ENCODE measurements around the gene ZNHIT1. TPM values are rescaled to one million over a fixed set of nuclear protein-coding genes. Genes with fewer than 3 reads are reported as not detected.
"Not testable (repeated sequence)": the region's sequence is repeated elsewhere in the genome, so short reads cannot be mapped to it uniquely, and the experiment has no call there.

Gene ZNHIT1
- total RNA-seq, 1 donor from 2014 or later: 51.9 TPM

GRCh38 chr7:101195884-101196283 lies 22.1 kb upstream of the ZNHIT1 start:
- no peak for ATAC-seq
- no peaks in the 10 kb centered on the region for H3K9me3 ChIP-seq
- H3K27ac ChIP-seq: no peak overlapping the region
- H3K4me3 ChIP-seq: no peak overlapping the region
- H3K4me1 ChIP-seq: no peaks in the 10 kb centered on the region
- TF ChIP-seq CTCF (IDR thresholded peaks at IDR 0.05): no peak
- intact Hi-C loops (cut with DNase I): no loop called here
- DNase-seq: no peak
- H3K36me3 ChIP-seq: no peaks in the 10 kb centered on the region
- peaks cover 22% of the 10 kb centered on the region for H3K27me3 ChIP-seq

GRCh38 chr7:101197991-101198390 lies 20.0 kb upstream of the ZNHIT1 start:
- no peak for ATAC-seq
- peaks cover 44% of the 10 kb centered on the region for H3K27me3 ChIP-seq
- peaks cover 6% of the 10 kb centered on the region for H3K4me1 ChIP-seq
- no peak overlapping the region for H3K27ac ChIP-seq
- no peak for DNase-seq
- H3K9me3 ChIP-seq: no peaks in the 10 kb centered on the region
- H3K36me3 ChIP-seq: no peaks in the 10 kb centered on the region
- no peak for TF ChIP-seq CTCF (IDR thresholded peaks at IDR 0.05)
- intact Hi-C loops (cut with DNase I): no loop called here
- no peak overlapping the region for H3K4me3 ChIP-seq

GRCh38 chr7:101198476-101198875 lies 19.5 kb upstream of the ZNHIT1 start:
- H3K4me3 ChIP-seq: no peak overlapping the region
- peaks cover 6% of the 10 kb centered on the region for H3K4me1 ChIP-seq
- intact Hi-C loops (cut with DNase I): no loop called here
- H3K36me3 ChIP-seq: no peaks in the 10 kb centered on the region
- TF ChIP-seq CTCF (IDR thresholded peaks at IDR 0.05): no peak
- no peak overlapping the region for H3K27ac ChIP-seq
- H3K27me3 ChIP-seq: peaks cover 48% of the 10 kb centered on the region
- ATAC-seq (no peak), DNase-seq (no peak)
- no peaks in the 10 kb centered on the region for H3K9me3 ChIP-seq

- intact Hi-C loops (cut with DNase I); H3K4me3 ChIP-seq; H3K36me3 ChIP-seq; H3K4me1 ChIP-seq; H3K9me3 ChIP-seq; ATAC-seq; H3K27ac ChIP-seq; DNase-seq: not testable (repeated sequence)
- peaks cover 48% of the 10 kb centered on the region for H3K27me3 ChIP-seq
Observed at GRCh38 chr7:101199522-101199921, 18.4 kb upstream of the ZNHIT1 start.

- no peaks in the 10 kb centered on the region for H3K9me3 ChIP-seq
- H3K27ac ChIP-seq: no peak overlapping the region
- H3K36me3 ChIP-seq: no peaks in the 10 kb centered on the region
- H3K4me1 ChIP-seq: peaks cover 6% of the 10 kb centered on the region
- no peak overlapping the region for H3K4me3 ChIP-seq
- DNase-seq (no peak), ATAC-seq (no peak)
- intact Hi-C loops (cut with DNase I): no loop called here
- H3K27me3 ChIP-seq: peaks cover 48% of the 10 kb centered on the region
- no peak for TF ChIP-seq CTCF (IDR thresholded peaks at IDR 0.05)
Observed at GRCh38 chr7:101200504-101200861, 17.5 kb upstream of the ZNHIT1 start.

GRCh38 chr7:101200862-101201599 lies 16.9 kb upstream of the ZNHIT1 start, which contains the start of gene MOGAT3:
Gene MOGAT3 (minus strand): TSS chr7:101201036. CDS start chr7:101200854, 182 bp downstream.
- Histone ChIP-seq H3K36me3 (no peaks in the 10 kb centered on the region), H3K4me3 (no peak within 1 kb of the TSS), H3K27me3 (peaks cover 48% of the 10 kb centered on the region), H3K27ac (no peak within 1 kb of the TSS), H3K9me3 (no peaks in the 10 kb centered on the region), H3K4me1 (peaks cover 6% of the 10 kb centered on the region)
- DNase-seq (no peak), ATAC-seq (no peak)
- no peak for TF ChIP-seq CTCF (IDR thresholded peaks at IDR 0.05)
- intact Hi-C loops (cut with DNase I): no loop called here
